ENCODE data around the gene BIRC2.

GRCh38 chr11:102361086-102362031 is 14.3 kb downstream of the BIRC2 start:
- TF ChIP-seq SP1 (IDR thresholded peaks at IDR 0.05) (no peak), LEF1 (IDR thresholded peaks at IDR 0.05; ENCODE audit: borderline replicate concordance) (no peak), ARNT (IDR thresholded peaks at IDR 0.05) (no peak), FOXK2 (IDR thresholded peaks at IDR 0.05) (no peak), FOXA1 (IDR thresholded peaks at IDR 0.05) (no peak), ELF4 (IDR thresholded peaks at IDR 0.05) (no peak), NFRKB (IDR thresholded peaks at IDR 0.05) (no peak), BHLHE40 (IDR thresholded peaks at IDR 0.05; ENCODE audit: borderline replicate concordance) (no peak)

Data from HEK293T (cell line).